ENCODE results near the gene SPTBN1. TPM values are rescaled to one million over a fixed set of nuclear protein-coding genes. Genes with fewer than 3 reads are reported as not detected.

The SPTBN1 gene
- total RNA-seq, 1 experiment from 2014 or later = 262 TPM

DNA sequence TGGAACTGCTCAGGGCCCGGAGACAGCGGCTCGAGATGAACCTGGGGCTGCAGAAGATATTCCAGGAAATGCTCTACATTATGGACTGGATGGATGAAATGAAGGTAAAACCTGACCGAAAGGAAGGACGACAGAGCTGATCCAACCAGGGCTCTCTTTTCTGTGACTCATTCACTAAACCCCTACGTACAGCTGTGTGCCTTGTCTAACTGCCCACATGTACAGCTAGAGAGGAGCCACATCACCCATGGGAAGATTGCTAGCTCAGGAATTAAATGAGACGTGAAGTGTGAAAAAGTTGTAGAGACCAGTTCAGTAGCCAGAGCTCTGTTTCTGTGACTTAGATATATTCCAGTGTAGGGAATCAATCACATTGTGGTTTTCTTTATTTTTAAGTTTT is 170.0 kb downstream of the SPTBN1 start:
- H3K4me1 ChIP-seq (replicated peaks; ENCODE audit: insufficient read depth) = no peaks in the 10 kb centered on the region
- ChIA-PET CTCF (no interaction called here), POLR2A (ENCODE audit: unreplicated experiment) (no interaction called here)
- no peak overlapping the region for H3K4me2 ChIP-seq
- H3K4me3 ChIP-seq = no peak overlapping the region
- no peaks in the 10 kb centered on the region for H4K20me1 ChIP-seq (ENCODE audit: insufficient read depth)
- intact Hi-C loops (cut with micrococcal nuclease; ENCODE audit: unreplicated experiment) = no loop called here
- TF ChIP-seq, protein P1, sequence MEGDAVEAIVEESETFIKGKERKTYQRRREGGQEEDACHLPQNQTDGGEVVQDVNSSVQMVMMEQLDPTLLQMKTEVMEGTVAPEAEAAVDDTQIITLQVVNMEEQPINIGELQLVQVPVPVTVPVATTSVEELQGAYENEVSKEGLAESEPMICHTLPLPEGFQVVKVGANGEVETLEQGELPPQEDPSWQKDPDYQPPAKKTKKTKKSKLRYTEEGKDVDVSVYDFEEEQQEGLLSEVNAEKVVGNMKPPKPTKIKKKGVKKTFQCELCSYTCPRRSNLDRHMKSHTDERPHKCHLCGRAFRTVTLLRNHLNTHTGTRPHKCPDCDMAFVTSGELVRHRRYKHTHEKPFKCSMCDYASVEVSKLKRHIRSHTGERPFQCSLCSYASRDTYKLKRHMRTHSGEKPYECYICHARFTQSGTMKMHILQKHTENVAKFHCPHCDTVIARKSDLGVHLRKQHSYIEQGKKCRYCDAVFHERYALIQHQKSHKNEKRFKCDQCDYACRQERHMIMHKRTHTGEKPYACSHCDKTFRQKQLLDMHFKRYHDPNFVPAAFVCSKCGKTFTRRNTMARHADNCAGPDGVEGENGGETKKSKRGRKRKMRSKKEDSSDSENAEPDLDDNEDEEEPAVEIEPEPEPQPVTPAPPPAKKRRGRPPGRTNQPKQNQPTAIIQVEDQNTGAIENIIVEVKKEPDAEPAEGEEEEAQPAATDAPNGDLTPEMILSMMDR (conservative IDR thresholded peaks at IDR 0.05) = no peak
- H3K36me3 ChIP-seq (ENCODE audit: low read depth) = peaks cover 45% of the 10 kb centered on the region
- H3K27ac ChIP-seq = no peak overlapping the region
- H3F3A ChIP-seq (ENCODE audit: insufficient read depth, low read depth) = no peaks in the 10 kb centered on the region
- H2AFZ ChIP-seq = no peak overlapping the region
- no peaks in the 10 kb centered on the region for H3K9me3 ChIP-seq (ENCODE audit: insufficient read depth, low read depth)
- DNase-seq = no peak
- BruUV-seq (replicated peaks) = no TSS peak
- H3K27me3 ChIP-seq (ENCODE audit: insufficient read depth, low read depth) = no peaks in the 10 kb centered on the region
- H3K79me2 ChIP-seq (ENCODE audit: low read depth) = no peaks in the 10 kb centered on the region
- no peaks in the 10 kb centered on the region for H3K9me2 ChIP-seq (ENCODE audit: insufficient read depth)

DNA sequence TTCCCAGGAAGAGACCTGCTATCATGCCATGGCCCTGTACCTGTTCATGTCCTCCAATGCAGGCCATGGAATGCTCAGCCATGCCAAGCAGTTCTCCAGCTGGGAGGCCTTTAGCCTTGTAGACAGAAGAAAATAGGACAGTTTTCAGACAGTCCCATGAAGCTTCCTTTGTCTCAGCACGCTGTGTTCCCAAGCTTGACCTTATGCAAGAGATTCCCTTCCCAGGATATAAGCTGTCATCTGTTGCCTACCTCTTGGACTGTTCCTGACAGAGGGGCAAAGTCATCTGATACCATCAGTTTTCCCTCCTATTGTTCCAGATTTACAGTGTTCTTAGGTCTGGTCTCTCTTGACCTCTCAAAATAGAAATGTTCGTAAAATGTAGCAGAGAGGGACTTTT is 170.8 kb downstream of the SPTBN1 start:
- Histone ChIP-seq H3K4me1 (replicated peaks; ENCODE audit: insufficient read depth) (no peaks in the 10 kb centered on the region), H3K9me3 (ENCODE audit: insufficient read depth, low read depth) (no peaks in the 10 kb centered on the region), H3K36me3 (ENCODE audit: low read depth) (peaks cover 52% of the 10 kb centered on the region), H3K79me2 (ENCODE audit: low read depth) (no peaks in the 10 kb centered on the region), H3K27me3 (ENCODE audit: insufficient read depth, low read depth) (no peaks in the 10 kb centered on the region), H3K4me3 (no peak overlapping the region), H3F3A (ENCODE audit: insufficient read depth, low read depth) (no peaks in the 10 kb centered on the region), H3K27ac (no peak overlapping the region), H3K9me2 (ENCODE audit: insufficient read depth) (no peaks in the 10 kb centered on the region), H3K4me2 (no peak overlapping the region), H2AFZ (no peak overlapping the region), H4K20me1 (ENCODE audit: insufficient read depth) (no peaks in the 10 kb centered on the region)
- no peak for DNase-seq
- ChIA-PET POLR2A (ENCODE audit: unreplicated experiment) (no interaction called here), CTCF (no interaction called here)
- intact Hi-C loops (cut with micrococcal nuclease; ENCODE audit: unreplicated experiment) = no loop called here
- TF ChIP-seq EZH2 (IDR thresholded peaks at IDR 0.05; ENCODE audit: low read depth) = no peak
- TF ChIP-seq, protein P1 (conservative IDR thresholded peaks at IDR 0.05) = no peak
- no TSS peak for BruUV-seq (replicated peaks)

DNA sequence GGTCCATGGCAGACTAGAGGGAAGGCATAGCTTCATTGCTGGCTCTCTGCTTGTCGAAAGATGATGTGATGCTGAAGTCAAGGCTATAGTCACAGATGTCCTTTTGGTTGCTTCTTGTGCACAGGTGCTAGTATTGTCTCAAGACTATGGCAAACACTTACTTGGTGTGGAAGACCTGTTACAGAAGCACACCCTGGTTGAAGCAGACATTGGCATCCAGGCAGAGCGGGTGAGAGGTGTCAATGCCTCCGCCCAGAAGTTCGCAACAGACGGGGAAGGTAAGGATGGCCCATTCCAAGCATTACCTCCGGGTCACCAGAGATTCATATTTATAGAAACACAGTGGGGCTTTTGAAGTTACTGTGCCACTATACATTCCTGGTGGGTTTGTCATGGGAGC is 171.8 kb downstream of the SPTBN1 start:
- Histone ChIP-seq H3K27me3 (ENCODE audit: insufficient read depth, low read depth) (no peaks in the 10 kb centered on the region), H3K4me1 (replicated peaks; ENCODE audit: insufficient read depth) (no peaks in the 10 kb centered on the region), H3K36me3 (ENCODE audit: low read depth) (peaks cover 56% of the 10 kb centered on the region), H2AFZ (no peak overlapping the region), H3K4me2 (no peak overlapping the region), H4K20me1 (ENCODE audit: insufficient read depth) (no peaks in the 10 kb centered on the region), H3K27ac (no peak overlapping the region), H3F3A (ENCODE audit: insufficient read depth, low read depth) (no peaks in the 10 kb centered on the region), H3K9me2 (ENCODE audit: insufficient read depth) (no peaks in the 10 kb centered on the region), H3K4me3 (no peak overlapping the region), H3K9me3 (ENCODE audit: insufficient read depth, low read depth) (no peaks in the 10 kb centered on the region), H3K79me2 (ENCODE audit: low read depth) (no peaks in the 10 kb centered on the region; the same call in 1 of the 2 replicates)
- BruUV-seq (replicated peaks) = no TSS peak
- TF ChIP-seq EZH2 (IDR thresholded peaks at IDR 0.05; ENCODE audit: low read depth) = no peak
- TF ChIP-seq, protein P1 (conservative IDR thresholded peaks at IDR 0.05) = no peak
- CTCF ChIA-PET = no interaction called here
- DNase-seq = no peak
- intact Hi-C loops (cut with micrococcal nuclease; ENCODE audit: unreplicated experiment) = no loop called here
- POLR2A ChIA-PET (ENCODE audit: unreplicated experiment) = no interaction called here

Measured in PC-9 (cell line).